ENCODE data around the gene PRSS2. TPM values are rescaled to one million over a fixed set of nuclear protein-coding genes. Genes with fewer than 3 reads are reported as not detected.
"Not testable (repeated sequence)": the region's sequence is repeated elsewhere in the genome, so short reads cannot be mapped to it uniquely, and the experiment has no call there.

Gene PRSS2
- total RNA-seq, 1 experiment from 2014 or later: 0.40 TPM

DNA sequence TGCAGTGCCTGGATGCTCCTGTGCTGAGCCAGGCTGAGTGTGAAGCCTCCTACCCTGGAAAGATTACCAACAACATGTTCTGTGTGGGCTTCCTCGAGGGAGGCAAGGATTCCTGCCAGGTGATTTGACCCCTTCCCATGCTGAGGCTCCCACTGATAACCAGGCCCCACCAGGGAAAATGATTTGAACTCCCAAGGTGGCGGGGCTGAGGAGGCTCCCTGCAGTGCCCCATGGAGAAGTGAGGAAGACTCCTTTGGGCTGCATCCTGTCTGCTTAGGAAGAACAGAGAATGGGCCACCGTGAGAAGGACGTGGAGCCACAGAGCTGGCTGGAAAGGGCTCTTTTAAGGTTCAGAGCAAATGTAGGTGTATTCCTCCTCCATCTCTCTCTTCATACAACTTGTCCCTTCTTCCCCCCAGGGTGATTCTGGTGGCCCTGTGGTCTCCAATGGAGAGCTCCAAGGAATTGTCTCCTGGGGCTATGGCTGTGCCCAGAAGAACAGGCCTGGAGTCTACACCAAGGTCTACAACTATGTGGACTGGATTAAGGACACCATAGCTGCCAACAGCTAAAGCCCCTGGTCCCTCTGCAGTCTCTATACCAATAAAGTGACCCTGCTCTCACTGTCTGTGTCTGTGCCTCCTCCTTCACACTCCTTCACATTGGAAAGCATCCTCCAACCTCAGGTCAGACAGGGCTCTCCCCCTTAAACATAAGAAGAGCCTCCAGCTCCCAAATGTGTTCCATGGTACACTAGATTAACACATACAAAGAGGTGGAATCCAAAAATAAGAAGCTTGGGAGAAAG is 3.4 kb downstream of the PRSS2 start:
- Histone ChIP-seq H3K4me2 (ENCODE audit: low read length) (peak overlapping the region; percentile 33), H3K9ac (ENCODE audit: low read length) (no peak overlapping the region), H3F3A (ENCODE audit: low read length, unreplicated experiment) (peaks cover 3% of the 10 kb centered on the region), H3K4me1 (ENCODE audit: insufficient read depth, low read length) (peaks cover 25% of the 10 kb centered on the region), H3K9me3 (ENCODE audit: low read length) (no peaks in the 10 kb centered on the region), H3K36me3 (ENCODE audit: low read depth, low read length) (no peaks in the 10 kb centered on the region), H3K27me3 (ENCODE audit: low read length) (no peaks in the 10 kb centered on the region), H4K20me1 (ENCODE audit: low read length) (no peaks in the 10 kb centered on the region), H3K79me2 (ENCODE audit: low read length) (no peaks in the 10 kb centered on the region), H3K27ac (ENCODE audit: low read length) (no peak overlapping the region), H3K4me3 (ENCODE audit: low read length) (no peak overlapping the region), H2AFZ (ENCODE audit: low read length) (no peak overlapping the region), H3K9me2 (replicated peaks; ENCODE audit: low read length) (no peaks in the 10 kb centered on the region)
- DNase-seq: no peak
- no peak for ATAC-seq
- POLR2A ChIA-PET (ENCODE audit: unreplicated experiment): no interaction called here
- no TSS peak for BruUV-seq (replicated peaks)
- TF ChIP-seq EZH2 (IDR thresholded peaks at IDR 0.05; ENCODE audit: low read length, unreplicated experiment): no peak
- no peak for TF ChIP-seq EZH2phosphoT487 (IDR thresholded peaks at IDR 0.05; ENCODE audit: borderline replicate concordance, low read length)
- TF ChIP-seq, protein P1, sequence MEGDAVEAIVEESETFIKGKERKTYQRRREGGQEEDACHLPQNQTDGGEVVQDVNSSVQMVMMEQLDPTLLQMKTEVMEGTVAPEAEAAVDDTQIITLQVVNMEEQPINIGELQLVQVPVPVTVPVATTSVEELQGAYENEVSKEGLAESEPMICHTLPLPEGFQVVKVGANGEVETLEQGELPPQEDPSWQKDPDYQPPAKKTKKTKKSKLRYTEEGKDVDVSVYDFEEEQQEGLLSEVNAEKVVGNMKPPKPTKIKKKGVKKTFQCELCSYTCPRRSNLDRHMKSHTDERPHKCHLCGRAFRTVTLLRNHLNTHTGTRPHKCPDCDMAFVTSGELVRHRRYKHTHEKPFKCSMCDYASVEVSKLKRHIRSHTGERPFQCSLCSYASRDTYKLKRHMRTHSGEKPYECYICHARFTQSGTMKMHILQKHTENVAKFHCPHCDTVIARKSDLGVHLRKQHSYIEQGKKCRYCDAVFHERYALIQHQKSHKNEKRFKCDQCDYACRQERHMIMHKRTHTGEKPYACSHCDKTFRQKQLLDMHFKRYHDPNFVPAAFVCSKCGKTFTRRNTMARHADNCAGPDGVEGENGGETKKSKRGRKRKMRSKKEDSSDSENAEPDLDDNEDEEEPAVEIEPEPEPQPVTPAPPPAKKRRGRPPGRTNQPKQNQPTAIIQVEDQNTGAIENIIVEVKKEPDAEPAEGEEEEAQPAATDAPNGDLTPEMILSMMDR (conservative IDR thresholded peaks at IDR 0.05; ENCODE audit: low read depth, low read length): no peak
- CTCF ChIA-PET: interaction anchor here (1.2 to 1.5 kb wide), 2 partner anchors 9 to 37 kb away, joined by 4 to 11 read pairs; no protein-coding TSS in a partner anchor
- intact Hi-C loops (cut with micrococcal nuclease): loop anchor here (2.0 kb wide), 1 partner anchor 61 kb away; no protein-coding TSS in a partner anchor

DNA sequence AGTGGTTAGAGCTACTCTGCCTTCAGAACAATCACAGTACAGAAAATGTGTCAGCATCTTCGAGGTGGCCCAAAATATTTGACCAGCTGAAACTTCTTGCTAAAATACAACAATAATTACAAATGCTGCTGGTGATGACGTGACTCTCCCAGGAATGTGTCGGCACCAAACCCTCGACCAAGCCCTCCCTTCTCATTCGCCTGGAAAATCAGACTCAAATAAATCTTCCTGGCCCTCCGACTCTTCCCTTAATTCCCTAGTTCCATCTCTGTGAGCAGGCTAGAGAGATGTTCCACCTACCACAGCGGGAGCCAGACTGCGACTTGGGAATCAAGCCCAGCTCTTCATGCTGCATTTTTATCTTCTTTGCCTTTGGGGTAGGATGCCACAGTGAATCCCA is 4.1 kb downstream of the PRSS2 start:
- Histone ChIP-seq H3K27me3 (ENCODE audit: low read length) (no peaks in the 10 kb centered on the region), H4K20me1 (ENCODE audit: low read length) (no peaks in the 10 kb centered on the region), H3F3A (ENCODE audit: low read length, unreplicated experiment) (peaks cover 3% of the 10 kb centered on the region), H3K9me2 (replicated peaks; ENCODE audit: low read length) (no peaks in the 10 kb centered on the region), H3K4me1 (ENCODE audit: insufficient read depth, low read length) (peaks cover 25% of the 10 kb centered on the region), H3K79me2 (ENCODE audit: low read length) (no peaks in the 10 kb centered on the region), H2AFZ (ENCODE audit: low read length) (no peak overlapping the region), H3K9ac (ENCODE audit: low read length) (no peak overlapping the region), H3K27ac (ENCODE audit: low read length) (peak overlapping the region; percentile 83), H3K36me3 (ENCODE audit: low read depth, low read length) (no peaks in the 10 kb centered on the region), H3K4me2 (ENCODE audit: low read length) (peak overlapping the region; percentile 33), H3K9me3 (ENCODE audit: low read length) (no peaks in the 10 kb centered on the region), H3K4me3 (ENCODE audit: low read length) (no peak overlapping the region)
- intact Hi-C loops (cut with micrococcal nuclease): loop anchor here (2.0 kb wide), 1 partner anchor 62 kb away; no protein-coding TSS in a partner anchor
- peak; percentile 54 for ATAC-seq
- peak; percentile 85 for DNase-seq
- ChIA-PET CTCF (interaction anchor here (1.2 to 1.5 kb wide), 2 partner anchors 9 to 36 kb away, joined by 4 to 11 read pairs; no protein-coding TSS in a partner anchor), POLR2A (ENCODE audit: unreplicated experiment) (no interaction called here)
- TF ChIP-seq EZH2 (IDR thresholded peaks at IDR 0.05; ENCODE audit: low read length, unreplicated experiment) (no peak), EZH2phosphoT487 (IDR thresholded peaks at IDR 0.05; ENCODE audit: borderline replicate concordance, low read length) (no peak)
- TF ChIP-seq, protein P1 (conservative IDR thresholded peaks at IDR 0.05; ENCODE audit: low read depth, low read length): no peak
- BruUV-seq (replicated peaks): no TSS peak

DNA sequence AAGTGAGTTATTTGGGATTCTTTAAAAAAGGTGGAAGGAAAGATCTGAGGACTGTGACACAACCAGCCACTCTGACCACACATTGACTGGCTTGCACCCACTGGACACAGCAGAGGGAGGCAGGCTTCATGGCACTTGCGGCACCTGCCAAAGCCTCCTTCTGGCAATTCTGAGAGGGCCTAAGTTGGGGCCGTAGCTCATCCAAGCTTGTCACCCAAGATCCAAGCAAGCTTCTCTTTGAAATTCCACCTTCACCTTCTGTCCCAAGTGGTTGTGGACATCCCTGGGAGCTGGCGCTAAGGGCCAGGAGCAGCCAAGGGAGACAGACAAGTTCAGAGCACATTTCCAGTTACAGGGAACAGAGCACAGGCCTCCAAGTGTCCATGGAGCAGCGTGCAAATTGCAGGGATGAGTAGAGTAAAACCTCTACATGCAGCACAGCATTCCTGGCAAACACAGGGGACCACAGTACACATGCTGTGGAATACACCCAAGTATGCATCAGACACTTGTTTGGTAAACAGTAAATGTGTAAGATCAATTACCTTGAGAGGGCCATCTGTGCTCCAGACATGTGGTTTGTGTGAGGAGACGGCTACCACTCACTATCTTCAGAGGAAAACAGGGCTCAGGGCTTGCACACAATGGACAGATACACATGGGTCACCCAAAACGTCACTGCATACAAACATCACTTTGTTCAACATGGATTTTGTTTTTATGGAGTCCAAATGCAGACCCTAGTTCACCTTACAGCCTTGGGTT is 4.8 kb downstream of the PRSS2 start:
- H3F3A ChIP-seq (ENCODE audit: low read length, unreplicated experiment); DNase-seq; H3K9me3 ChIP-seq (ENCODE audit: low read length); H3K79me2 ChIP-seq (ENCODE audit: low read length); H3K36me3 ChIP-seq (ENCODE audit: low read depth, low read length); H2AFZ ChIP-seq (ENCODE audit: low read length); H3K27me3 ChIP-seq (ENCODE audit: low read length); H3K4me3 ChIP-seq (ENCODE audit: low read length); H3K9me2 ChIP-seq (replicated peaks; ENCODE audit: low read length); POLR2A ChIA-PET (ENCODE audit: unreplicated experiment); H4K20me1 ChIP-seq (ENCODE audit: low read length): not testable (repeated sequence)
- TSS peak; percentile 94 for BruUV-seq (replicated peaks)
- peaks cover 25% of the 10 kb centered on the region for H3K4me1 ChIP-seq (ENCODE audit: insufficient read depth, low read length)
- ATAC-seq: peak; percentile 5
- peak overlapping the region; percentile 83 for H3K27ac ChIP-seq (ENCODE audit: low read length)
- H3K9ac ChIP-seq (ENCODE audit: low read length): 0 out of 2 replicates have a peak overlapping the region, but pooled peaks have one; percentile 15
- CTCF ChIA-PET: interaction anchor here (1.5 kb wide), 1 partner anchor 36 kb away, joined by 4 read pairs; no protein-coding TSS in a partner anchor
- intact Hi-C loops (cut with micrococcal nuclease): loop anchor here (2.0 kb wide), 1 partner anchor 63 kb away; no protein-coding TSS in a partner anchor
- H3K4me2 ChIP-seq (ENCODE audit: low read length): peak overlapping the region; percentile 33
